Stimulated activated CD8-positive, alpha-beta memory T cell treated with anti-CD3 and anti-CD28 coated beads, Interleukin-15, amount 100 ng/mL, for 24 hours (primary cell): ENCODE data around the gene CISH.
A peak's percentile ranks its signal among the peaks of the same experiment; 100 is the strongest.

ENCODE experiments used
- DNase-seq: peaks from one replicate; pipeline ENCODE4 v3.0.0-alpha.2; 2020; ENCODE audit warnings: low read depth

CISH gene

GRCh38 chr3:50612970-50613846 is 1.6 kb upstream of the CISH start:
- DNase-seq: no peak

- no peak for DNase-seq
Measured at GRCh38 chr3:50612234-50612882, 784 bp upstream of the CISH start.

GRCh38 chr3:50610992-50611463 is 546 bp downstream of the CISH start:
- DNase-seq: no peak

GRCh38 chr3:50610181-50610971 is 1.2 kb downstream of the CISH start:
- no peak for DNase-seq

- no peak for DNase-seq
Measured at GRCh38 chr3:50609763-50610085, 1.9 kb downstream of the CISH start.

GRCh38 chr3:50609071-50609762 is 2.4 kb downstream of the CISH start:
- DNase-seq: no peak

- no peak for DNase-seq
Measured at GRCh38 chr3:50608278-50608677, 3.3 kb downstream of the CISH start.

GRCh38 chr3:50607271-50608091 is 4.1 kb downstream of the CISH start:
- DNase-seq: no peak

- no peak for DNase-seq
Measured at GRCh38 chr3:50606596-50606995, 5.0 kb downstream of the CISH start.

- no peak for DNase-seq
Measured at GRCh38 chr3:50605901-50606326, 5.7 kb downstream of the CISH start.

- DNase-seq: no peak
Measured at GRCh38 chr3:50604628-50605588, 6.7 kb downstream of the CISH start.

GRCh38 chr3:50604110-50604621 is 7.4 kb downstream of the CISH start:
- no peak for DNase-seq

GRCh38 chr3:50603261-50604109 is 8.1 kb downstream of the CISH start:
- DNase-seq: no peak

GRCh38 chr3:50602595-50603191 is 8.9 kb downstream of the CISH start:
- no peak for DNase-seq

GRCh38 chr3:50600841-50601591 is 10.6 kb downstream of the CISH start:
- peak; percentile 74 for DNase-seq

- DNase-seq: no peak
Measured at GRCh38 chr3:50600141-50600753, 11.3 kb downstream of the CISH start.

- DNase-seq: no peak
Measured at GRCh38 chr3:50599716-50600118, 11.9 kb downstream of the CISH start.
